HG03575 (cell line): ENCODE measurements around the gene VPS8.

Experiments
- ATAC-seq: cut with Tn5 transposase; IDR thresholded peaks from one replicate; pipeline ENCODE4 v1.9.1; 2021; ENCODE audit not compliant: unreplicated experiment, insufficient number of reproducible peaks, low FRiP score; ENCODE audit errors: extremely low read depth

VPS8 gene

GRCh38 chr3:184781801-184782200, 30.2 kb upstream of the VPS8 start:
- no peak for ATAC-seq

- ATAC-seq, result no peak
Observed at GRCh38 chr3:184783319-184783718, 28.6 kb upstream of the VPS8 start.

GRCh38 chr3:184784731-184785500, 27.1 kb upstream of the VPS8 start:
- no peak for ATAC-seq

GRCh38 chr3:184785890-184786279, 26.1 kb upstream of the VPS8 start:
- no peak for ATAC-seq

GRCh38 chr3:184786280-184786941, 25.6 kb upstream of the VPS8 start:
- ATAC-seq, result no peak

- no peak for ATAC-seq
Observed at GRCh38 chr3:184788751-184789150, 23.2 kb upstream of the VPS8 start.

GRCh38 chr3:184789314-184789998, 22.5 kb upstream of the VPS8 start:
- ATAC-seq, result no peak

- ATAC-seq, result no peak
Observed at GRCh38 chr3:184791171-184791570, 20.8 kb upstream of the VPS8 start.

- no peak for ATAC-seq
Observed at GRCh38 chr3:184795522-184796190, 16.3 kb upstream of the VPS8 start.

GRCh38 chr3:184796551-184796950, 15.4 kb upstream of the VPS8 start:
- no peak for ATAC-seq

- no peak for ATAC-seq
Observed at GRCh38 chr3:184796954-184797353, 15.0 kb upstream of the VPS8 start.

GRCh38 chr3:184798120-184798519, 13.8 kb upstream of the VPS8 start:
- ATAC-seq, result no peak

GRCh38 chr3:184800349-184800930, 11.5 kb upstream of the VPS8 start:
- ATAC-seq, result no peak

- ATAC-seq, result no peak
Observed at GRCh38 chr3:184801241-184801785, 10.7 kb upstream of the VPS8 start.

GRCh38 chr3:184802150-184802549, 9.8 kb upstream of the VPS8 start:
- no peak for ATAC-seq

GRCh38 chr3:184804801-184805200, 7.2 kb upstream of the VPS8 start:
- no peak for ATAC-seq

- ATAC-seq, result no peak
Observed at GRCh38 chr3:184805351-184806038, 6.5 kb upstream of the VPS8 start.

- ATAC-seq, result no peak
Observed at GRCh38 chr3:184806567-184807271, 5.2 kb upstream of the VPS8 start.
